Fibroblast of villous mesenchyme (primary cell): Measurements from ENCODE around the gene PAPPA. TPM values are rescaled to one million over a fixed set of nuclear protein-coding genes. Genes with fewer than 3 reads are reported as not detected.

Experiments
- DNase-seq: peaks from one replicate; pipeline ENCODE4 v3.0.0-alpha.2; 2010; ENCODE audit warnings: low read depth
- H3K4me3 ChIP-seq: 2 replicates; pipeline ENCODE4 v1.5.1; 2011; ENCODE audit warnings: low read depth, mild to moderate bottlenecking, low read length
- CTCF ChIP-seq: IDR thresholded peaks from 2 replicates; pipeline ENCODE4 v1.5.1; 2012; ENCODE audit warnings: low read depth, mild to moderate bottlenecking, low read length; ENCODE audit not compliant: insufficient read depth
- total RNA-seq: library from RNA; depleted of rRNA; stranded (reverse); fragments of >200 nt; gene quantifications from 2 replicates; pipeline ENCODE4 v1.2.3, GENCODE V29; 2012

The PAPPA gene
- total RNA-seq, 1 donor: 104 TPM

GRCh38 chr9:116334546-116335150, 181.1 kb downstream of the PAPPA start:
- no peak for DNase-seq
- H3K4me3 ChIP-seq: no peak overlapping the region
- TF ChIP-seq CTCF: no peak

GRCh38 chr9:116335392-116335791, 181.8 kb downstream of the PAPPA start:
- TF ChIP-seq CTCF: no peak
- H3K4me3 ChIP-seq: no peak overlapping the region
- no peak for DNase-seq

- DNase-seq: peak; percentile 82
- TF ChIP-seq CTCF: no peak
- no peak overlapping the region for H3K4me3 ChIP-seq
Measured at GRCh38 chr9:116336133-116336862, 182.7 kb downstream of the PAPPA start.

GRCh38 chr9:116337015-116337414, 183.4 kb downstream of the PAPPA start:
- no peak for TF ChIP-seq CTCF
- H3K4me3 ChIP-seq: no peak overlapping the region

GRCh38 chr9:116340270-116340669, 186.7 kb downstream of the PAPPA start:
- TF ChIP-seq CTCF: no peak

More at GRCh38 chr9:116337015-116337414, 183.4 kb downstream of the PAPPA start:
- peak; percentile 45 for DNase-seq

GRCh38 chr9:116342061-116342460, 188.5 kb downstream of the PAPPA start:
- H3K4me3 ChIP-seq: no peak overlapping the region
- no peak for TF ChIP-seq CTCF
- peak; percentile 45 for DNase-seq

More at GRCh38 chr9:116340270-116340669, 186.7 kb downstream of the PAPPA start:
- peak; percentile 48 for DNase-seq
- no peak overlapping the region for H3K4me3 ChIP-seq
